OCI-LY3 (cell line): ENCODE results near the gene DGLUCY.
A peak's percentile ranks its signal among the peaks of the same experiment; 100 is the strongest.
"Not testable (repeated sequence)": the region's sequence is repeated elsewhere in the genome, so short reads cannot be mapped to it uniquely, and the experiment has no call there.

ENCODE experiments used
- H2AFZ ChIP-seq: fragments of 200-600, 300-600 bp; shearing (Covaris generic); 2 replicates; pipeline ENCODE4 v1.6.0; 2014; ENCODE audit warnings: antibody characterized with exemption, low read depth, low read length
- H3K27ac ChIP-seq: fragments of 200-600, 300-600 bp; sonication (generic); 2 replicates; pipeline ENCODE4 v1.5.1; 2014; ENCODE audit warnings: mild to moderate bottlenecking, low read length, moderate library complexity, mixed read lengths
- H3K27me3 ChIP-seq: fragments of 200-600, 300-600 bp; sonication (generic); 2 replicates; pipeline ENCODE4 v1.6.1; 2014; ENCODE audit warnings: low read depth, low read length, mixed read lengths
- H3K36me3 ChIP-seq: fragments of 200-600, 300-600 bp; sonication (generic); replicated peaks from 2 replicates; pipeline ENCODE3; 2014; ENCODE audit warnings: low read depth, low read length, mixed read lengths
- H3K4me1 ChIP-seq: fragments of 300-600, 200-600 bp; sonication (generic); 2 replicates; pipeline ENCODE4 v1.6.1; 2014; ENCODE audit warnings: low read length, mixed read lengths
- H3K4me2 ChIP-seq: fragments of 200-600, 300-600 bp; sonication (generic); 2 replicates; pipeline ENCODE4 v1.6.1; 2014; ENCODE audit warnings: low read length, mixed read lengths
- H3K4me3 ChIP-seq: fragments of 300-600, 200-600 bp; sonication (generic); 2 replicates; pipeline ENCODE4 v1.5.1; 2014; ENCODE audit warnings: antibody characterized with exemption, mild to moderate bottlenecking, low read length, moderate library complexity
- H3K79me2 ChIP-seq: fragments of 300-600, 200-600 bp; shearing (Covaris generic); 2 replicates; pipeline ENCODE4 v1.6.1; 2014; ENCODE audit warnings: mild to moderate bottlenecking, low read length, mixed read lengths
- H3K9ac ChIP-seq: fragments of 300-600, 200-600 bp; shearing (Covaris generic); 2 replicates; pipeline ENCODE4 v1.6.0; 2014; ENCODE audit warnings: mild to moderate bottlenecking, low read length, moderate library complexity
- H3K9me3 ChIP-seq: fragments of 200-600, 300-600 bp; shearing (Covaris generic); 2 replicates; pipeline ENCODE4 v1.6.1; 2014; ENCODE audit warnings: low read length, mixed read lengths; ENCODE audit not compliant: insufficient read depth
- H4K20me1 ChIP-seq: fragments of 200-600, 300-600 bp; sonication (generic); 2 replicates; pipeline ENCODE4 v1.6.1; 2016; ENCODE audit warnings: low read length, mixed read lengths; ENCODE audit not compliant: insufficient read depth
- EZH2phosphoT487 ChIP-seq: fragments of 200-600 bp; shearing (Covaris generic); IDR thresholded peaks from 2 replicates; pipeline ENCODE4 v1.6.1; 2018; ENCODE audit warnings: antibody characterized with exemption, mixed run types, low read depth
- TF ChIP-seq, protein P1 (sequence below): fragments of 200-600, 300-600 bp; sonication (generic); IDR thresholded peaks from 2 replicates; pipeline ENCODE4 v1.5.1; 2014; ENCODE audit warnings: antibody characterized with exemption, low read length, low read depth

Gene DGLUCY

DNA sequence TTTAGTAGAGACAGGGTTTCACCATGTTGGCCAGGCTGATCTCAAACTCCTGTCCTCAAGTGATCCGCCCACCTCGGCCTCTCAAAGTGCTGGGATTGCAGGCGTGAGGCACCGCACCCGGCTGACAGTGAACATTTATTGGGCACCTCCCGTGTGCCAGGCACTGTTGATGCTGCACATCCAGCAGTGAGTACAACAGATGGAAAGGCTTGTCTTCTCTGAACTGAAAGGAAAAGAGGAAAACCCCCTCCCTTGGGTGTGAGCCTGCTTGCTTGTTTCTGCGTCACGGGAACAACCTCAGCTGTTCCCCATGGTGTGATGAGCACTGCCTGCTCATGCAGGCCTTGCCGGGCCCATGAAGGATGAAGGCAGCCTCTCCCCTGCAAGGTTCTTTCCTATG, 39.5 kb downstream of the DGLUCY start:
- Histone ChIP-seq H3K79me2 (no peaks in the 10 kb centered on the region), H3K9me3 (no peaks in the 10 kb centered on the region), H3K4me2 (no peak overlapping the region), H3K36me3 (peaks cover 12% of the 10 kb centered on the region), H3K4me3 (no peak overlapping the region), H3K27ac (no peak overlapping the region), H3K4me1 (no peaks in the 10 kb centered on the region), H3K27me3 (no peaks in the 10 kb centered on the region), H4K20me1 (no peaks in the 10 kb centered on the region), H2AFZ (no peak overlapping the region), H3K9ac (no peak overlapping the region)
- TF ChIP-seq, protein P1, sequence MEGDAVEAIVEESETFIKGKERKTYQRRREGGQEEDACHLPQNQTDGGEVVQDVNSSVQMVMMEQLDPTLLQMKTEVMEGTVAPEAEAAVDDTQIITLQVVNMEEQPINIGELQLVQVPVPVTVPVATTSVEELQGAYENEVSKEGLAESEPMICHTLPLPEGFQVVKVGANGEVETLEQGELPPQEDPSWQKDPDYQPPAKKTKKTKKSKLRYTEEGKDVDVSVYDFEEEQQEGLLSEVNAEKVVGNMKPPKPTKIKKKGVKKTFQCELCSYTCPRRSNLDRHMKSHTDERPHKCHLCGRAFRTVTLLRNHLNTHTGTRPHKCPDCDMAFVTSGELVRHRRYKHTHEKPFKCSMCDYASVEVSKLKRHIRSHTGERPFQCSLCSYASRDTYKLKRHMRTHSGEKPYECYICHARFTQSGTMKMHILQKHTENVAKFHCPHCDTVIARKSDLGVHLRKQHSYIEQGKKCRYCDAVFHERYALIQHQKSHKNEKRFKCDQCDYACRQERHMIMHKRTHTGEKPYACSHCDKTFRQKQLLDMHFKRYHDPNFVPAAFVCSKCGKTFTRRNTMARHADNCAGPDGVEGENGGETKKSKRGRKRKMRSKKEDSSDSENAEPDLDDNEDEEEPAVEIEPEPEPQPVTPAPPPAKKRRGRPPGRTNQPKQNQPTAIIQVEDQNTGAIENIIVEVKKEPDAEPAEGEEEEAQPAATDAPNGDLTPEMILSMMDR, result no peak
- TF ChIP-seq EZH2phosphoT487, result no peak

DNA sequence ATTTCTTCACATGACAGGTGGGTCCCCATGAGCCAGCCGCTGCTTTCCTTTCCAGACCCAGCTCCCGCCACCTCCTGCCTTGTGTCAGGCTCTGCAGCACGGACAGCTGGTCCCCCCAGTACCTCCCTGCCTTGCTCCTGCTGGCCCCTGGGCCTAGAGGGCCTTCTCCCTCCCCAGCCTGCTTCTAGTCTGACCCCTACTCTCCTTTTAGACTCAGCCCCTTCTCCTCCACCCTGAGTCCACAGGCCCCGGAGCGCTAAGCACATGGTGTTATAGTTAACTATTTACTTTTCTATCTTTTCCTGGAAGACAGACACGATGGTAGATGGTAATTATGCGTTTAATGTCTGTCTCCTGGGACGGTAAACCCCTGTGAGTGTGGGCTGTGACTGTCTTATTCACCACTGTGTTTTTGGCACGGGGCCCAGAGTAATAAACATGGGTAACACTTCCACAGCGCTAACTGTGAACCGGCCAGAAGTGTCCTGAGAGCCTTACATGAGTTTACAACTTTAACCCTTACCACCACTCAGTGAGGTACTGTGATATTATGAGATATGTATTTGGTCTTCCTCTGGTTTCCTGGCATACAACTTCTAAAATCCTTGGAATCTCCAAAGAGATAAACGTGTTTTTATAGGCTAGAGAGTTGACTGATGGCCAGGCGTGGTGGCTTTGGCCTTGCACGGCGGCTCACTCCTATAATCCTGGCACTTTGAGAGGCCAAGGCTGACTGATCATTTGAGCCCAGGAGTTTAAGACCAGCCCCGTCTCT, 41.2 kb downstream of the DGLUCY start:
- H3K9ac ChIP-seq, result no peak overlapping the region
- peaks cover 13% of the 10 kb centered on the region for H3K36me3 ChIP-seq
- TF ChIP-seq EZH2phosphoT487, result no peak
- TF ChIP-seq, protein P1, result no peak
- H3K4me2 ChIP-seq, result no peak overlapping the region
- H3K4me1 ChIP-seq, result peaks cover 10% of the 10 kb centered on the region; the same call in 1 of the 2 replicates
- H3K27ac ChIP-seq, result no peak overlapping the region
- H3K27me3 ChIP-seq, result no peaks in the 10 kb centered on the region
- H3K4me3 ChIP-seq, result no peak overlapping the region
- no peaks in the 10 kb centered on the region for H4K20me1 ChIP-seq
- H3K79me2 ChIP-seq, result no peaks in the 10 kb centered on the region
- no peak overlapping the region for H2AFZ ChIP-seq
- no peaks in the 10 kb centered on the region for H3K9me3 ChIP-seq

DNA sequence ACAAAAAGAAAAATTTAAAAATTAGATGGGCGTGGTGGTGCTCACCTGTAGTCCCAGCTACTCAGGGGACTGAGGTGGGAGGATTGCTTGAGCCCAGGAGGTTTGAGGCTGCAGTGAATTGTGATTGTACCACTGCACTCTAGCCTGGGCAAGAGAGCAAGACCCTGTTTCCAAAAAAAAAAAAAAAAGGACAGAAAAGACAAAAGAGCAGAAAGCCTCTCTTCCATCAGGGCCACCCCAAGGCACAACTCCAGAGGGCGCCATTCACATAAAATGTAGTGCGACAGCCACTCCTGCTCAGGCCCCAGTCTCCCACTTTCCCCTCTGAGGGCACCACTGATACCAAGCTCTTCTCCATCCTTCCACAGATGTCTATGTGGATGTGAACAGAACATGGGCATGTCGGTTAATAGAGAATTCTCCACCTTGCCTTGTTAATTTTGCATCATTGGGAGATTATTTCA, 41.8 kb downstream of the DGLUCY start:
- Histone ChIP-seq H3K4me1 (peaks cover 10% of the 10 kb centered on the region; the same call in 1 of the 2 replicates), H3K4me2 (no peak overlapping the region), H3K9me3 (no peaks in the 10 kb centered on the region), H4K20me1 (no peaks in the 10 kb centered on the region), H3K9ac (no peak overlapping the region), H3K36me3 (peaks cover 19% of the 10 kb centered on the region), H3K4me3 (no peak overlapping the region), H3K27ac (no peak overlapping the region), H3K79me2 (no peaks in the 10 kb centered on the region), H2AFZ (no peak overlapping the region), H3K27me3 (no peaks in the 10 kb centered on the region)
- TF ChIP-seq EZH2phosphoT487, result no peak
- TF ChIP-seq, protein P1, result 0 out of 2 replicates have a peak, but pooled peaks have one; percentile 16

DNA sequence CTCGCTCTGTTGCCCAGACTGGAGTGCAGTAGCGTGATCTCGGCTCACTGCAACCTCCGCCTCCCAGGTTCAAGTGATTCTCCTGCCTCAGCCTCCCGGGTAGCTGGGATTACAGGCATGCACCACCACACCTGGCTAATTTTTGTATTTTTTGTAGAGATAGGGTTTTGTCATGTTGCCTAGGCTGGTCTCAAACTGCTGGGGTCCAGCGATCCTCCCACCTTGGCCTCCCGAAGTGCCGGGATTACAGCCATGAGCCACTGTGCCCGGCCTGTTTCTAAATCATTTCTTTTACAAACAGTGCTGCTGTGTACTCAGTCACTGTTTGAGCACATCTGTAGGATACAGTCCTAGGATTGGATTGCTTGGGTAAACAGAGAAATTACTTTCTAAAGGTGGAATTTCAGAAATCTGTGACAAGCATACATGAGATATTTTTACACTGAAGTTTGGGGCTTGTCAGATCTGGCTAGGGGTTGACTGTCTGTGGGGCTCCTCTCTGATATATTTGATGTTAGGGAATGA, 42.3 kb downstream of the DGLUCY start:
- not testable (repeated sequence) for H3K9ac ChIP-seq, H3K4me3 ChIP-seq, H3K27ac ChIP-seq, H2AFZ ChIP-seq, H3K79me2 ChIP-seq, H3K4me2 ChIP-seq, H3K27me3 ChIP-seq, H4K20me1 ChIP-seq, H3K9me3 ChIP-seq
- H3K36me3 ChIP-seq, result peaks cover 19% of the 10 kb centered on the region
- H3K4me1 ChIP-seq, result peaks cover 10% of the 10 kb centered on the region; the same call in 1 of the 2 replicates

DNA sequence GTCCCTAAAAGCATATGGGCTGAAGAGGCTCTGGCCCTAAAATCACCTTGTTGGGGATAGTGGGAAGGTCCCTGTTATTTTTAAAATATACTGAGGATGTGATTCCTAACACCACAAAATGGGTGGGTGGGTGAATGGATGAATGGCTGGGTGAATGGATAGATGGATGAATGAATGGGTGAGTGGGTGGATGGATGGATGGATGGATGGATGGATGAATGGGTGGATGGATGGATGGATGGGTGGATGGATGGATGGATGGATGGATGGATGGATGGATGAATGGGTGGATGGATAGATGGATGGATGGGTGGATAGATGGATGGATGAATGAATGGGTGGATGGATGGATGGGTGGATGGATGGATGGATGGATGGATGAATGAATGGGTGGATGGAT, 43.0 kb downstream of the DGLUCY start:
- not testable (repeated sequence) for H2AFZ ChIP-seq, H3K27ac ChIP-seq, H3K4me3 ChIP-seq, H3K79me2 ChIP-seq, H3K4me2 ChIP-seq, H3K9me3 ChIP-seq, H4K20me1 ChIP-seq, H3K27me3 ChIP-seq, H3K9ac ChIP-seq
- peaks cover 25% of the 10 kb centered on the region for H3K36me3 ChIP-seq
- H3K4me1 ChIP-seq, result peaks cover 10% of the 10 kb centered on the region; the same call in 1 of the 2 replicates
